ENCODE data around the gene NCDN.

The NCDN gene

GRCh38 chr1:35536556-35537162 lies 20.9 kb upstream of the NCDN start:
- H4K20me1 ChIP-seq (ENCODE audit: insufficient read depth, low read length) = peaks cover 6% of the 10 kb centered on the region; the same call in 1 of the 2 replicates
- no peak overlapping the region for H3K9ac ChIP-seq (ENCODE audit: low read depth, low read length)
- no peak for TF ChIP-seq CTCF (IDR thresholded peaks at IDR 0.05; ENCODE audit: borderline replicate concordance, extremely low read depth, low read length, poor library complexity, severe bottlenecking)
- no peak overlapping the region for H2AFZ ChIP-seq (ENCODE audit: low read depth, low read length)
- no peak for DNase-seq
- H3K4me2 ChIP-seq (ENCODE audit: insufficient read depth, low read length) = no peak overlapping the region
- no peaks in the 10 kb centered on the region for H3K27me3 ChIP-seq (ENCODE audit: insufficient read depth, low read length, poor library complexity)
- H3K27ac ChIP-seq (ENCODE audit: low read length) = no peak overlapping the region
- ATAC-seq (ENCODE audit: insufficient read depth, low read depth) = no peak
- no peak overlapping the region for H3K4me3 ChIP-seq (ENCODE audit: low read depth in 1 of 2, low read length in 2 of 2)
- no peaks in the 10 kb centered on the region for H3K4me1 ChIP-seq (ENCODE audit: insufficient read depth, low read length)
- peaks cover 26% of the 10 kb centered on the region for H3K79me2 ChIP-seq (ENCODE audit: insufficient read depth, low read length)
- H3K9me3 ChIP-seq (ENCODE audit: insufficient read depth, low read length, severe bottlenecking) = peaks cover under 1% of the 10 kb centered on the region
- H3K36me3 ChIP-seq (ENCODE audit: insufficient read depth, low read length) = peaks cover 23% of the 10 kb centered on the region; the same call in 1 of the 2 replicates

- no peak overlapping the region for H3K9ac ChIP-seq (ENCODE audit: low read depth, low read length)
These were observed 19.8 kb upstream of the NCDN start for GRCh38 chr1:35537806-35538205.

GRCh38 chr1:35539073-35539823 lies 18.4 kb upstream of the NCDN start:
- ATAC-seq (ENCODE audit: insufficient read depth, low read depth) (peak; percentile 83), DNase-seq (peak; percentile 45)
- no peak overlapping the region for H2AFZ ChIP-seq (ENCODE audit: low read depth, low read length)
- H4K20me1 ChIP-seq (ENCODE audit: insufficient read depth, low read length) = peaks cover 6% of the 10 kb centered on the region; the same call in 1 of the 2 replicates
- H3K4me3 ChIP-seq (ENCODE audit: low read depth in 1 of 2, low read length in 2 of 2) = no peak overlapping the region
- H3K79me2 ChIP-seq (ENCODE audit: insufficient read depth, low read length) = peaks cover 37% of the 10 kb centered on the region
- H3K27me3 ChIP-seq (ENCODE audit: insufficient read depth, low read length, poor library complexity) = no peaks in the 10 kb centered on the region
- peaks cover 18% of the 10 kb centered on the region; the same call in 1 of the 2 replicates for H3K36me3 ChIP-seq (ENCODE audit: insufficient read depth, low read length)
- no peak overlapping the region for H3K9ac ChIP-seq (ENCODE audit: low read depth, low read length)
- TF ChIP-seq EZH2 (IDR thresholded peaks at IDR 0.05; ENCODE audit: borderline replicate concordance, low read depth, low read length, severe bottlenecking) = no peak
- no peak for TF ChIP-seq CTCF (IDR thresholded peaks at IDR 0.05; ENCODE audit: borderline replicate concordance, extremely low read depth, low read length, poor library complexity, severe bottlenecking)
- H3K4me1 ChIP-seq (ENCODE audit: insufficient read depth, low read length) = no peaks in the 10 kb centered on the region
- H3K9me3 ChIP-seq (ENCODE audit: insufficient read depth, low read length, severe bottlenecking) = no peaks in the 10 kb centered on the region
- H3K4me2 ChIP-seq (ENCODE audit: insufficient read depth, low read length) = no peak overlapping the region
- no peak overlapping the region for H3K27ac ChIP-seq (ENCODE audit: low read length)

More at GRCh38 chr1:35537806-35538205, 19.8 kb upstream of the NCDN start:
- Histone ChIP-seq H3K79me2 (ENCODE audit: insufficient read depth, low read length) (peaks cover 35% of the 10 kb centered on the region), H3K9me3 (ENCODE audit: insufficient read depth, low read length, severe bottlenecking) (no peaks in the 10 kb centered on the region), H3K27me3 (ENCODE audit: insufficient read depth, low read length, poor library complexity) (no peaks in the 10 kb centered on the region), H3K36me3 (ENCODE audit: insufficient read depth, low read length) (peaks cover 24% of the 10 kb centered on the region; the same call in 1 of the 2 replicates), H3K27ac (ENCODE audit: low read length) (no peak overlapping the region), H3K4me1 (ENCODE audit: insufficient read depth, low read length) (no peaks in the 10 kb centered on the region), H3K4me3 (ENCODE audit: low read depth in 1 of 2, low read length in 2 of 2) (no peak overlapping the region), H2AFZ (ENCODE audit: low read depth, low read length) (no peak overlapping the region), H3K4me2 (ENCODE audit: insufficient read depth, low read length) (no peak overlapping the region), H4K20me1 (ENCODE audit: insufficient read depth, low read length) (peaks cover 6% of the 10 kb centered on the region; the same call in 1 of the 2 replicates)
- ATAC-seq (ENCODE audit: insufficient read depth, low read depth) = peak; percentile 73
- no peak for DNase-seq
- TF ChIP-seq CTCF (IDR thresholded peaks at IDR 0.05; ENCODE audit: borderline replicate concordance, extremely low read depth, low read length, poor library complexity, severe bottlenecking) = no peak
- no peak for TF ChIP-seq EZH2 (IDR thresholded peaks at IDR 0.05; ENCODE audit: borderline replicate concordance, low read depth, low read length, severe bottlenecking)
